ENCODE measurements around the gene METTL21A.
A peak's percentile ranks its signal among the peaks of the same experiment; 100 is the strongest.
"Not testable (repeated sequence)": the region's sequence is repeated elsewhere in the genome, so short reads cannot be mapped to it uniquely, and the experiment has no call there.

The METTL21A gene

GRCh38 chr2:207643892-207644291, 18.7 kb upstream of the METTL21A start:
- Histone ChIP-seq H3K4me3 (ENCODE audit: low read depth in 1 of 2, low read length in 1 of 2) (no peak overlapping the region), H3K36me3 (no peaks in the 10 kb centered on the region), H3K27me3 (no peaks in the 10 kb centered on the region), H3K4me1 (ENCODE audit: control insufficient read depth in 1 of 2, insufficient read depth in 1 of 2, low read depth in 1 of 2, low read length in 1 of 2) (no peaks in the 10 kb centered on the region), H3K9me3 (peaks cover 15% of the 10 kb centered on the region), H3K27ac (no peak overlapping the region)
- TF ChIP-seq, protein P1, sequence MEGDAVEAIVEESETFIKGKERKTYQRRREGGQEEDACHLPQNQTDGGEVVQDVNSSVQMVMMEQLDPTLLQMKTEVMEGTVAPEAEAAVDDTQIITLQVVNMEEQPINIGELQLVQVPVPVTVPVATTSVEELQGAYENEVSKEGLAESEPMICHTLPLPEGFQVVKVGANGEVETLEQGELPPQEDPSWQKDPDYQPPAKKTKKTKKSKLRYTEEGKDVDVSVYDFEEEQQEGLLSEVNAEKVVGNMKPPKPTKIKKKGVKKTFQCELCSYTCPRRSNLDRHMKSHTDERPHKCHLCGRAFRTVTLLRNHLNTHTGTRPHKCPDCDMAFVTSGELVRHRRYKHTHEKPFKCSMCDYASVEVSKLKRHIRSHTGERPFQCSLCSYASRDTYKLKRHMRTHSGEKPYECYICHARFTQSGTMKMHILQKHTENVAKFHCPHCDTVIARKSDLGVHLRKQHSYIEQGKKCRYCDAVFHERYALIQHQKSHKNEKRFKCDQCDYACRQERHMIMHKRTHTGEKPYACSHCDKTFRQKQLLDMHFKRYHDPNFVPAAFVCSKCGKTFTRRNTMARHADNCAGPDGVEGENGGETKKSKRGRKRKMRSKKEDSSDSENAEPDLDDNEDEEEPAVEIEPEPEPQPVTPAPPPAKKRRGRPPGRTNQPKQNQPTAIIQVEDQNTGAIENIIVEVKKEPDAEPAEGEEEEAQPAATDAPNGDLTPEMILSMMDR (IDR thresholded peaks at IDR 0.05) = no peak

DNA sequence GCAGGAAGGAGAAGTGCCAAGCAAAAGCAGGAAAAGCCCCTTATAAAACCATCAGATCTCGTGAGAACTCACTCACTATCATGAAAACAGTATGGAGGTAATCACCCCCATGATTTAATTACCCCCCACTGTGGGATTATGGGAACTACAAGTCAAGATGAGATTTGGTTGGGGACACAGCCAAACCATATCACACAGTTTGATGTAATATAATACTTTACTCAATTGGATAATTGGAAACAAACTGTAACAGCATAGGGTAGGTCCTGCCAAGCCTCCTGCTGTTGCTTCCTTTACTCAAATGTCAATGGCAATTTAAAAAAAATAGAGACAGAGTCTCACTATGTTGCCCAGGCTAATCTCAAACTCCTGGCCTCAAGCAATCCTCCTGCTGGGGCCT, 15.5 kb upstream of the METTL21A start:
- Histone ChIP-seq H3K4me1 (ENCODE audit: control insufficient read depth in 1 of 2, insufficient read depth in 1 of 2, low read depth in 1 of 2, low read length in 1 of 2) (no peaks in the 10 kb centered on the region), H3K27ac (no peak overlapping the region), H3K36me3 (no peaks in the 10 kb centered on the region), H3K27me3 (no peaks in the 10 kb centered on the region), H3K9me3 (peaks cover 15% of the 10 kb centered on the region), H3K4me3 (ENCODE audit: low read depth in 1 of 2, low read length in 1 of 2) (no peak overlapping the region)
- TF ChIP-seq, protein P1 (IDR thresholded peaks at IDR 0.05) = no peak

DNA sequence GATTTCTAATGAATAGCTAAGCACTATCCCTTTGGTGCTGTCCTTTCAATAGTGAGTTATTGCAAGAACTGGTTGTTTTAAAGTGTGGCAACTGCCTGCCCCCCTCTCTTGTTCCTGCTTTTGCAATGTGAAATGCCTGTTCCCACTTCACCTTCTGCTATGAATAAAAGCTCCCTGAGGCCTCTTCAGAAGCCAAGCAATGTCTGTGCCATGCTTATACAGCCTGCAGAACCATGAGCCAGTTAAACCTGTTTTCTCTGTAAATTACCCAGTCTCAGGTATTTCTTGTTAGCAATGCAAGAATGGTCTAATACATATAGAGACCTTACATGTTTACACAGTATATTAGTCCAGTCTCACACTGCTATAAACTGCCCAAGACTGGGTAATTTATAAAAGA, 15.0 kb upstream of the METTL21A start:
- Histone ChIP-seq H3K27ac (no peak overlapping the region), H3K4me3 (ENCODE audit: low read depth in 1 of 2, low read length in 1 of 2) (no peak overlapping the region), H3K27me3 (no peaks in the 10 kb centered on the region), H3K4me1 (ENCODE audit: control insufficient read depth in 1 of 2, insufficient read depth in 1 of 2, low read depth in 1 of 2, low read length in 1 of 2) (no peaks in the 10 kb centered on the region), H3K9me3 (peaks cover 15% of the 10 kb centered on the region), H3K36me3 (no peaks in the 10 kb centered on the region)
- TF ChIP-seq, protein P1 (IDR thresholded peaks at IDR 0.05) = no peak

DNA sequence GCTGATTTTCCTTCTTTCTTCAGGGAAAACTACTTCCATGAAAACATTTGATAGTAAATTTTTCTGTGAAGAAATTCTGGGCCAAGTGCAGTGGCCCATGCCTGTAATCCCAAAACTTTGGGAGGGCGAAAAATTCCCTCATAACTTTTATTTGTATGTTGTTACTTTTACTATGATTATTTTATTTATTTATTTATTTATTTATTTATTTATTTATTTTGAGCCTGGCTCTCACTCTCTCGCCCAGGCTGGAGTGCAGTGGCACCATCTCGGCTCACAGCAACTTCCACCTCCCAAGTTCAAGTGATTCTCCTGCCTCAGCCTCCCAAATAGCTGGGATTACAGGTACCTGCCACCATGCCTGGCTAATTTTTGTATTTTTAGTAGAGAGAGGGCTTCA, 14.1 kb upstream of the METTL21A start:
- H3K4me1 ChIP-seq (ENCODE audit: control insufficient read depth in 1 of 2, insufficient read depth in 1 of 2, low read depth in 1 of 2, low read length in 1 of 2); H3K27me3 ChIP-seq; H3K27ac ChIP-seq; H3K4me3 ChIP-seq (ENCODE audit: low read depth in 1 of 2, low read length in 1 of 2); H3K36me3 ChIP-seq: not testable (repeated sequence)
- H3K9me3 ChIP-seq = peaks cover 15% of the 10 kb centered on the region

- no peak overlapping the region for H3K27ac ChIP-seq
- H3K9me3 ChIP-seq = peaks cover 8% of the 10 kb centered on the region
- H3K4me1 ChIP-seq (ENCODE audit: control insufficient read depth in 1 of 2, insufficient read depth in 1 of 2, low read depth in 1 of 2, low read length in 1 of 2) = peaks cover 18 to 19% of the 10 kb centered on the region in 2 experiments
- H3K36me3 ChIP-seq = no peaks in the 10 kb centered on the region
- H3K4me3 ChIP-seq (ENCODE audit: low read depth in 1 of 2, low read length in 1 of 2) = no peak overlapping the region
- TF ChIP-seq, protein P1 (IDR thresholded peaks at IDR 0.05) = no peak
- H3K27me3 ChIP-seq = no peaks in the 10 kb centered on the region
These were observed 10.4 kb upstream of the METTL21A start for GRCh38 chr2:207635468-207636200.

- peak overlapping the region; percentile 68 for H3K27ac ChIP-seq
- TF ChIP-seq, protein P1 (IDR thresholded peaks at IDR 0.05) = no peak
These were observed 8.5 kb upstream of the METTL21A start for GRCh38 chr2:207633686-207634085.

More at GRCh38 chr2:207633686-207634085, 8.5 kb upstream of the METTL21A start:
- H3K9me3 ChIP-seq = no peaks in the 10 kb centered on the region
- no peaks in the 10 kb centered on the region for H3K27me3 ChIP-seq
- H3K4me1 ChIP-seq (ENCODE audit: control insufficient read depth in 1 of 2, insufficient read depth in 1 of 2, low read depth in 1 of 2, low read length in 1 of 2) = peaks cover 18 to 19% of the 10 kb centered on the region in 2 experiments
- H3K36me3 ChIP-seq = no peaks in the 10 kb centered on the region
- H3K4me3 ChIP-seq (ENCODE audit: low read depth in 1 of 2, low read length in 1 of 2) = no peak overlapping the region

Data from neutrophil (primary cell).